Kidney epithelial cell (primary cell): ENCODE results near the gene TP53BP2. TPM values are rescaled to one million over a fixed set of nuclear protein-coding genes. Genes with fewer than 3 reads are reported as not detected.

Source experiments
- DNase-seq: peaks from one replicate; pipeline ENCODE4 v3.0.0-alpha.2; 2010; ENCODE audit warnings: low read depth
- H3K27me3 ChIP-seq: 2 replicates; pipeline ENCODE4 v1.6.0; 2011; ENCODE audit warnings: low read length; ENCODE audit not compliant: control insufficient read depth, insufficient read depth
- H3K36me3 ChIP-seq: 2 replicates; pipeline ENCODE4 v1.5.1; 2011; ENCODE audit warnings: low read length; ENCODE audit not compliant: control insufficient read depth, insufficient read depth
- H3K4me3 ChIP-seq: 2 replicates; pipeline ENCODE4 v1.5.1; 2011; ENCODE audit warnings: low read depth, mild to moderate bottlenecking, control low read depth, low read length
- CTCF ChIP-seq: IDR thresholded peaks from 2 replicates; pipeline ENCODE4 v1.5.1; 2011; ENCODE audit warnings: mild to moderate bottlenecking, moderate library complexity, low read length, control low read depth, inconsistent platforms; ENCODE audit not compliant: insufficient read depth, poor library complexity, severe bottlenecking
- total RNA-seq: library from RNA; depleted of rRNA; stranded (reverse); fragments of >200 nt; gene quantifications from 2 replicates; pipeline ENCODE4 v1.2.3, GENCODE V29; 2015

TP53BP2 gene
- total RNA-seq, 1 donor from 2014 or later = 97.1 TPM

DNA sequence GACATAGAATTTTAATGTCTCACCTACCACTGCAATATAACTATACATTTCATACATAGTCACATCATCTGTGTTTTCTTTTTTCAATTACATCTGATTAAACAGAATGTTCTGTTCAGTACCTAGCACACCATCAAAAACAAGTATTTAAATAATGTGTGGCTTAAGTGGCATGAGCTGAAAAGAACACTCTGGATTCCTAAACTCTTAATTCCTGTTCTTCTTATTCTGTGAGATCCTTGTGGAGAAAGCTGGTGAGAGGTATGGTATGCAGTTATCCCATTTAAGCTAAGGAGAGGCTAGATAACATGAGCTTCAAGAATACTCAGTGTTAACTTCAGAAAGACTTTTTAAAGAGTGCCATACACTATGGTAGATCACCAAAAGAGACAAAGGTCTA is 5.5 kb downstream of the TP53BP2 start:
- Histone ChIP-seq H3K4me3 (no peak overlapping the region), H3K27me3 (no peaks in the 10 kb centered on the region), H3K36me3 (no peaks in the 10 kb centered on the region)
- no peak for DNase-seq
- TF ChIP-seq CTCF = no peak

DNA sequence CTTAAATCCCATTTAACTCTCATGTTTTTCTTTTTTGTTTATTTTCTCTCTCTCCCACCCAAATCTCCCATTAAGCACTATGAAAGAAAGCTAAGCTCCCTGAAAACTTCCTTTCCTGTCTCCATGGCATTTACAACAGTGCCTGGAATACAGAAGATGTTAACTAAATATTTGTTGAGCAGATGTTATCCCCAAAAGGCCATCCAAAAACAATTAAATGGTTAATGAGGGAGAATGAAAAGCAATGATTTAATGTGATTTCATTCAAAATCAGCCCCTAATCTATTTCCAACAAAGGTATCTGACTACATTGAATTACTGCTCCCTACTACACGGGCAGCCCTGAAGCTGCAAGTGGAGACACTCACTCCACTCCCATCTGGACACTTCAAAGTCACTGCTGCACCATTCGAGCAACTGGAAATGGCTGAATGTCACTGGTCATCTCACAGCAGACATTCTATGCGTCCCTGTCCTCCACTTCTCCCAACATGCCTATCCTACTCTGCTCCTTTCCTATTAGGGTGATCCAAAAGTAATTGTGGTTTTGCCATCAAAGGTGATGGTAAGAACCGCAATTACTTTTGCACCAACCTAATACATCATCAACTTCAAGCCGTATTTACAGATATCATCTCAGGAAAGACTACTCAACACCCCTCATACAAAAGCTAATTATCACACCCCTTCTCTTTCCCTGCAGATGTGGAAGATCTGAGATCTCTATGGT is 7.5 kb downstream of the TP53BP2 start:
- TF ChIP-seq CTCF = no peak
- no peak for DNase-seq
- Histone ChIP-seq H3K27me3 (no peaks in the 10 kb centered on the region), H3K4me3 (no peak overlapping the region), H3K36me3 (no peaks in the 10 kb centered on the region)

DNA sequence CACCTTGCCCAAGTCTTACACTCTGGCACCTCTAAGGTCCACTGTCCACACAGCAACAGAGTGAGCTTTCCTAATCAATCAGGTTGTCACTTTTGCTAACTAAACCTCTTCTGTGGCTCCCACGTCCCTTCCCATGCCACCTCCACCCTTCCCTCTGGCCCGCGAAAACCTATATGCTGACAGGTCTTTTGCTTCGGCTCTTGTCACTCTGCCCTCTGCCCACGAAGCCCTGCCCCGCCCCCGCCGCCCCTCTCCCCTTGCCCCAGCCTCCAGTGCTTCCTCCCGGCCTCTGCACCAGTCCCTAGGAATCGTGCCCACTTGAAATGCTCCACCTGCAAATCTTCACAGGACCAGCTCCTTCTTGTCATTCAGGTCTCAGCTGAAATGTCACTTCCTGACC is 8.1 kb downstream of the TP53BP2 start:
- no peak for TF ChIP-seq CTCF

GRCh38 chr1:223837206-223837605 is 8.5 kb downstream of the TP53BP2 start:
- H3K4me3 ChIP-seq = no peak overlapping the region
- no peaks in the 10 kb centered on the region for H3K36me3 ChIP-seq
- no peak for TF ChIP-seq CTCF
- DNase-seq = no peak
- no peaks in the 10 kb centered on the region for H3K27me3 ChIP-seq

More for the DNA sequence above, 8.1 kb downstream of the TP53BP2 start:
- no peaks in the 10 kb centered on the region for H3K36me3 ChIP-seq
- H3K4me3 ChIP-seq = no peak overlapping the region
- H3K27me3 ChIP-seq = no peaks in the 10 kb centered on the region
- DNase-seq = no peak

DNA sequence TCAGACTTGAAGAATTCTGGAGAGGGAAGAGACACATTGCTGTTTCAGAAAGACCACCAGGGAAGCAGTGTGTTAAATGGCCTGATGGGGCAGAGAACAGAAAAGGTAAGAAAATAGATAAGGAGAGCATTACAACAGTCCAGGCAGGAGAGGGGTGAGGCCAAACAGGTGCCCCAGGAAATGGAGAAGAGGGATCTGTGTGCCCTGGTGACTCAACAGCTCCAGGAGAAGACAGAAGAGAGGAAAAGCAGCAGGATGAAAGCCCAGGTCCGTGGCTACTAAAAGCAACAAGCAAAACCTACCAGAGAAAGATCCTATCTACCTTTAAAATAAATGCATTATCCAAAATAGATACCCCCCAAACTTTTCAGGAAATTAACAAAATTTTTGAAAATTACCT is 9.2 kb downstream of the TP53BP2 start:
- H3K36me3 ChIP-seq = no peaks in the 10 kb centered on the region
- no peak for TF ChIP-seq CTCF
- H3K27me3 ChIP-seq = no peaks in the 10 kb centered on the region
- no peak for DNase-seq
- no peak overlapping the region for H3K4me3 ChIP-seq

DNA sequence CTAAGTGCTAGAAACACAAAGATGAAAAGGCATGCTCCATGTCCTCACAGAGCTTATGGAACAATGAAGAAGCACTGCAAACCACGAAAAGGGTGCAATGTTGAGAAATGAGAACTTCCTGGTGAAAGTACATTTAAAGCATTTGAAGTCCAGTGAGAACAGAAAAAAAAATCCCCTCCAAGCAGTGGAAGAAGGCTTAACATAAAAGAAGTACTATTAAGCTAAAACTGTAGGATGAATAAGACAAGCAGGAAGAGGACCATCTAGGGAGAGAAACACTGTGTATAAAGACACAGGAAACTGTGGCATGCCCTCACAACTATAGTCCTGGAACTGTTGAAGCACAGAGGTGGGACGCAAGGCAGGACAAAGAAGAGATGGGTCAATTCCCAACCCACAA is 10.0 kb downstream of the TP53BP2 start:
- Histone ChIP-seq H3K27me3 (no peaks in the 10 kb centered on the region), H3K4me3 (no peak overlapping the region), H3K36me3 (no peaks in the 10 kb centered on the region)
- no peak for TF ChIP-seq CTCF
- DNase-seq = no peak
